Esophagus squamous epithelium (tissue), 5 donors: ENCODE measurements around the gene KAZN. TPM values are rescaled to one million over a fixed set of nuclear protein-coding genes. Genes with fewer than 3 reads are reported as not detected.

Experiments
- DNase-seq: peaks from one replicate; lab custom pipeline; 2025; lab: John Stamatoyannopoulos, UW
- H3K27ac ChIP-seq, 4 donors: fragments of 200-600 bp; sonication (generic); one replicate each; pipeline ENCODE4 v1.5.1; 2016 to 2019; ENCODE audit warnings: mild to moderate bottlenecking in 1 of 4
- H3K27me3 ChIP-seq, 4 donors: fragments of 200-600 bp; sonication (generic); 1 replicate in 3 of 4; 2 replicates in 1 of 4; pipeline versions ENCODE4 v1.5.1 to v1.6.0; 2017 to 2021; ENCODE audit warnings: antibody characterized with exemption in 1 of 4
- H3K36me3 ChIP-seq, 3 donors: fragments of 200-600 bp; sonication (generic); one replicate each; pipeline ENCODE4 v1.5.1; 2016 to 2019
- H3K4me1 ChIP-seq, 3 donors: fragments of 200-600 bp; sonication (generic); one replicate each; pipeline ENCODE4 v1.5.1; 2017 to 2019
- H3K4me3 ChIP-seq, 4 donors: fragments of 200-600 bp; sonication (generic); 1 replicate in 3 of 4; 2 replicates in 1 of 4; pipeline ENCODE4 v1.5.1; 2016 to 2019; ENCODE audit warnings: mild to moderate bottlenecking in 2 of 4, moderate library complexity in 1 of 4
- H3K9me3 ChIP-seq, 3 donors: fragments of 200-600 bp; sonication (generic); one replicate each; pipeline ENCODE4 v1.5.1; 2016 to 2019
- POLR2A ChIP-seq, 4 donors: fragments of 450-650 bp; IDR thresholded peaks; one replicate each; pipeline ENCODE4 v1.6.1; 2017; ENCODE audit warnings: antibody characterized with exemption in 4 of 4, mild to moderate bottlenecking in 4 of 4, moderate library complexity in 3 of 4
- WGBS, 2 donors: methylation state at CpG; one replicate each; pipeline ENCODE4 v1.1.5; 2018; 5-methylcytosine and 5-hydroxymethylcytosine counted together
- intact Hi-C: fragments of 100-400 bp; cut with DNase I; formaldehyde crosslinking; loops from one replicate; pipeline ENCODE4 v1.15.0; 2022
- total RNA-seq, 4 donors: library from RNA; depleted of rRNA; stranded (reverse); fragments of >200 nt; gene quantifications; one replicate each; pipeline ENCODE4 v1.1.0, GENCODE V29; 2016
- TF ChIP-seq, protein P1 (sequence below), 6 experiments: fragments of 450-650 bp in 4 of 6; fragments of 200-600 bp in 2 of 6; sonication (generic) in 2 of 6; IDR thresholded peaks; one replicate each; pipeline ENCODE4 v1.5.1; 2016 to 2019; ENCODE audit warnings: antibody characterized with exemption in 6 of 6, mild to moderate bottlenecking in 4 of 6, moderate library complexity in 4 of 6
- donor health status: DM: yes; HTN: yes; CAD: no.

KAZN gene
- total RNA-seq, 4 donors from 2014 or later, result 25.0 to 54.5 (median 30.8) TPM

- no peaks in the 10 kb centered on the region for H3K27me3 ChIP-seq
- TF ChIP-seq, protein P1, sequence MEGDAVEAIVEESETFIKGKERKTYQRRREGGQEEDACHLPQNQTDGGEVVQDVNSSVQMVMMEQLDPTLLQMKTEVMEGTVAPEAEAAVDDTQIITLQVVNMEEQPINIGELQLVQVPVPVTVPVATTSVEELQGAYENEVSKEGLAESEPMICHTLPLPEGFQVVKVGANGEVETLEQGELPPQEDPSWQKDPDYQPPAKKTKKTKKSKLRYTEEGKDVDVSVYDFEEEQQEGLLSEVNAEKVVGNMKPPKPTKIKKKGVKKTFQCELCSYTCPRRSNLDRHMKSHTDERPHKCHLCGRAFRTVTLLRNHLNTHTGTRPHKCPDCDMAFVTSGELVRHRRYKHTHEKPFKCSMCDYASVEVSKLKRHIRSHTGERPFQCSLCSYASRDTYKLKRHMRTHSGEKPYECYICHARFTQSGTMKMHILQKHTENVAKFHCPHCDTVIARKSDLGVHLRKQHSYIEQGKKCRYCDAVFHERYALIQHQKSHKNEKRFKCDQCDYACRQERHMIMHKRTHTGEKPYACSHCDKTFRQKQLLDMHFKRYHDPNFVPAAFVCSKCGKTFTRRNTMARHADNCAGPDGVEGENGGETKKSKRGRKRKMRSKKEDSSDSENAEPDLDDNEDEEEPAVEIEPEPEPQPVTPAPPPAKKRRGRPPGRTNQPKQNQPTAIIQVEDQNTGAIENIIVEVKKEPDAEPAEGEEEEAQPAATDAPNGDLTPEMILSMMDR (IDR thresholded peaks at IDR 0.05), result no peak
- no peak for TF ChIP-seq POLR2A (IDR thresholded peaks at IDR 0.05)
- H3K4me1 ChIP-seq, result peaks cover 7 to 24% (median 11%) of the 10 kb centered on the region in 3 donors
- no peak for DNase-seq
- no peaks in the 10 kb centered on the region for H3K36me3 ChIP-seq
- intact Hi-C loops, result no loop called here
- H3K4me3 ChIP-seq, result no peak overlapping the region
- H3K9me3 ChIP-seq, result no peaks in the 10 kb centered on the region
- 56 to 57% methylated on average over 3 to 4 of the region's 4 CpGs for WGBS, 2 donors
- peak overlapping the region in 3 of 4 donors; percentile 46 to 55 (median 48) for H3K27ac ChIP-seq
Observed at GRCh38 chr1:15089258-15089992, 490.9 kb downstream of the KAZN start.

DNA sequence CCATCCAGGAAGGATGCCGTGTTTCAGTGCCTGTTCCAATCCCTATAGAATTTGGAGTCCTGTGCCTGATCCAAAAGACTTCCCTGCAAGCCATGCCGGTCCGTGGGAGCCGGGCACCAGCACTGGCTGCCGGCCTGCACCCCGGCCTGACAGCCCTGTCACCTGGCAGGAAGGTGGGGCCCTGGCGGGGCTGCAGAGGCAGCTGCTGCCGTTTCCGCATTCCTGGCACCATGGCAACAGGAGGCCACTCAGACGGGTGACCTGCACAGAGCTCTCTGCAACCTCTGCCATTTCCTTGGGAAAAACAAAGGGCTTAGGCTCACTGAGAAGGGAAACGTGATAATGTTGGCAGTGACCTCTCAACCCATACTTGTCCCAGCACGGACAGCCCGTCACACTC lies 491.9 kb downstream of the KAZN start:
- H3K4me3 ChIP-seq, result no peak overlapping the region
- H3K4me1 ChIP-seq, result peaks cover 7 to 24% (median 11%) of the 10 kb centered on the region in 3 donors
- H3K27ac ChIP-seq, result peak overlapping the region; percentile 1 to 55 (median 38)
- intact Hi-C loops, result no loop called here
- no peaks in the 10 kb centered on the region for H3K9me3 ChIP-seq
- H3K27me3 ChIP-seq, result no peaks in the 10 kb centered on the region
- 25 to 28% methylated on average over 2 to 3 of the region's 13 CpGs for WGBS, 2 donors
- no peaks in the 10 kb centered on the region for H3K36me3 ChIP-seq
- TF ChIP-seq, protein P1 (IDR thresholded peaks at IDR 0.05), result peak in 1 of 6 experiments; percentile 5
- TF ChIP-seq POLR2A (IDR thresholded peaks at IDR 0.05), result peak in 1 of 4 donors; percentile 6
- no peak for DNase-seq

DNA sequence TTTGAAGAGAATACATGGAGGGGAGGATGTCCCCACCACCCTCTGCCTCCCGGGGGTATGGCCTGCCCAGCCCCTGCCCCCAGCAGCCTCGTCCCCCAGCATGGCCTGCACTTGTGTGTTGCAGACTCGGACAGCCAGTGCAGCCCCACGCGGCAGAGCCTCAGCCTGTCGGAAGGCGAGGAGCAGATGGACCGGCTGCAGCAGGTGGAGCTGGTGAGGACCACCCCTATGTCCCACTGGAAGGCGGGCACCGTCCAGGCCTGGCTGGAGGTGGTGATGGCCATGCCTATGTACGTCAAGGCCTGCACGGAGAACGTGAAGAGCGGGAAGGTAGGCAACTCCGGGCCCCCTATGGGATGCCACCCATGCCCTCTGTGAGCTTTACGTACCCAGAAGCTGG lies 495.6 kb downstream of the KAZN start:
- 90% methylated on average over 5 of the region's 16 CpGs; no CpG with 5 or more reads in 1 of the 2 donors for WGBS, 2 donors
- DNase-seq, result no peak

DNA sequence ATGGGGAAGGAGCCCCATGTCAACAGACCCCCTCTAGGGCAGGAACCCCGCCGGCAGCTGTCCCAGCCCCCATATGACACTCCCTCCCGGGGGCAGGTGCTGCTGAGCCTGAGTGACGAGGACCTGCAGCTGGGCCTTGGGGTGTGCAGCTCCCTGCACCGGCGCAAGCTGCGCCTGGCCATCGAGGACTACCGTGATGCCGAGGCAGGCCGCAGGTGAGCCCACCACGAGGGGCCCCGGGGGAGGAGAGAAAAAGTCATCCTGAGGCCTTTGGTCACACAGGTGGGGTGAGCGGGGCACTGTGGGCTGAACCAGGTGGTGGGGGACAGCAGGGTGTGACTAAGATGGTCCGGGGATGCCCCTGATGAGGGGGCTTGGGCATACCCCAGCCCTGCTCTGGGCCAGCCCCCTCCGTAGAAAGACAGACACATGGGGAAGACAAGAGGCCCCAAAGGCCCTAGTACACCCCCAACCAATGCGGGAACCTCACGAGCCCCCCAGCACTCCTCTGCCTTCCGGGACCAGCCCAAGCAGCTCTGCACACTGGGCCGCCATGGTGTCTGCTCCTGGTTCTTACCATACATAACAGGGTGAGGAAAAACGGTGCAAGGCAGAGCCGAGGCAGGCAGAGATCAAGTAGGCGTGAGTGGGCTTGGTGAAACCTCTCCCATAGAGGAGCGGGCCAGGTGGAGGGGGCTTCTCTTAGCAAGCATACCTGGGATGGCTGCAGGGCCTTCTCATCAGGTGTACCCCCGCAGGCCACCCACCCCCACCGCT lies 496.4 kb downstream of the KAZN start:
- Histone ChIP-seq H3K4me1 (peaks cover 0 to 10% (median 4%) of the 10 kb centered on the region in 3 donors), H3K4me3 (no peak overlapping the region), H3K36me3 (no peaks in the 10 kb centered on the region), H3K27ac (no peak overlapping the region), H3K27me3 (peaks cover 0 to 6% (median 0%) of the 10 kb centered on the region in 4 donors), H3K9me3 (no peaks in the 10 kb centered on the region)
- no peak for DNase-seq
- no peak for TF ChIP-seq POLR2A (IDR thresholded peaks at IDR 0.05)
- TF ChIP-seq, protein P1 (IDR thresholded peaks at IDR 0.05), result no peak
- intact Hi-C loops, result no loop called here
- 82 to 94% methylated on average over 4 to 10 of the region's 26 CpGs for WGBS, 2 donors

More for the DNA sequence above, 495.6 kb downstream of the KAZN start:
- intact Hi-C loops, result no loop called here
- no peak overlapping the region for H3K4me3 ChIP-seq
- no peaks in the 10 kb centered on the region for H3K36me3 ChIP-seq
- no peak overlapping the region for H3K27ac ChIP-seq
- H3K27me3 ChIP-seq, result no peaks in the 10 kb centered on the region
- H3K4me1 ChIP-seq, result peaks cover 5 to 19% (median 8%) of the 10 kb centered on the region in 3 donors
- TF ChIP-seq, protein P1 (IDR thresholded peaks at IDR 0.05), result no peak
- no peak for TF ChIP-seq POLR2A (IDR thresholded peaks at IDR 0.05)
- no peaks in the 10 kb centered on the region for H3K9me3 ChIP-seq

DNA sequence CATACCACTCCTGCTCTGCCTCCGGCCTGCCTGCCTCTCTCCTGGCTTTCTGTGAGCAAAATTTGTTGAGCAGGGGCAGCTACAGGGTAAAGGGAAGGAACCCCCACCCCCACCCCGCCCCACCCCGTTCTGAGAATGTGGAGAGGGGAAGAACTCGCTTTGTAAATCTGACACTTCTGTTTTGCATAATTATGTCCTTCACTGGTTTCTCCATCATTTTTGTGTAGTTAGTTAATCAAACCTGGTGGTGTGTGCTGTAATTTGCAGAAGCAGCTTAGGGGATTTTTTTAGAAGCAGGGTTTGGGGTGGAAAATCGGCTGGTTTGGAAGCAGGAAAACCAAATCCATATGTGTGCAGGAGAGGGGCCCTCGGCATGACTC lies 497.0 kb downstream of the KAZN start:
- 48 to 71% methylated on average over 2 to 6 of the region's 6 CpGs for WGBS, 2 donors
- DNase-seq, result no peak
- Histone ChIP-seq H3K9me3 (no peaks in the 10 kb centered on the region), H3K4me3 (no peak overlapping the region), H3K27ac (no peak overlapping the region), H3K4me1 (peaks cover 0 to 9% (median 0%) of the 10 kb centered on the region in 3 donors), H3K27me3 (peaks cover 0 to 12% (median 0%) of the 10 kb centered on the region in 4 donors), H3K36me3 (no peaks in the 10 kb centered on the region)
- intact Hi-C loops, result no loop called here
- TF ChIP-seq POLR2A (IDR thresholded peaks at IDR 0.05), result no peak
- TF ChIP-seq, protein P1 (IDR thresholded peaks at IDR 0.05), result no peak
